KMS-11 (cell line): ENCODE measurements around the gene HERC3.

Experiments
- H2AFZ ChIP-seq: fragments of 200-600 bp; sonication (generic); 2 replicates; pipeline ENCODE4 v1.6.1; 2016; ENCODE audit warnings: antibody characterized with exemption, mixed run types, low read depth
- H3K27ac ChIP-seq: fragments of 200-600 bp; sonication (generic); 2 replicates; pipeline ENCODE4 v1.6.1; 2016; ENCODE audit warnings: mild to moderate bottlenecking, mixed run types
- H3K27me3 ChIP-seq: fragments of 200-600 bp; sonication (generic); 2 replicates; pipeline ENCODE4 v1.6.1; 2017; ENCODE audit warnings: mild to moderate bottlenecking, low read depth, mixed run types, moderate library complexity; ENCODE audit not compliant: insufficient read depth
- H3K36me3 ChIP-seq: fragments of 200-600 bp; sonication (generic); 2 replicates; pipeline ENCODE4 v1.6.1; 2017; ENCODE audit warnings: mild to moderate bottlenecking, mixed run types; ENCODE audit not compliant: insufficient read depth
- H3K4me1 ChIP-seq: fragments of 200-600 bp; sonication (generic); 2 replicates; pipeline ENCODE4 v1.6.1; 2016; ENCODE audit warnings: mild to moderate bottlenecking, low read depth, mixed run types; ENCODE audit not compliant: poor library complexity, severe bottlenecking
- H3K4me2 ChIP-seq: fragments of 200-600 bp; sonication (generic); 2 replicates; pipeline ENCODE4 v1.7.0; 2016; ENCODE audit warnings: mild to moderate bottlenecking, mixed run types
- H3K4me3 ChIP-seq: fragments of 200-600 bp; sonication (generic); IDR thresholded peaks from 2 replicates; pipeline ENCODE4 v1.6.1; 2017; ENCODE audit warnings: low read depth, low read length, mixed read lengths; ENCODE audit not compliant: insufficient read depth
- H3K79me2 ChIP-seq: fragments of 200-600 bp; sonication (generic); 2 replicates; pipeline ENCODE4 v1.6.1; 2016; ENCODE audit warnings: low read depth, mixed run types; ENCODE audit not compliant: insufficient read depth
- H3K9ac ChIP-seq: fragments of 200-600 bp; sonication (generic); 2 replicates; pipeline ENCODE4 v1.6.1; 2016; ENCODE audit warnings: mild to moderate bottlenecking, mixed run types
- H4K20me1 ChIP-seq: fragments of 200-600 bp; sonication (generic); 2 replicates; pipeline ENCODE4 v1.6.1; 2016; ENCODE audit warnings: mild to moderate bottlenecking, mixed run types; ENCODE audit not compliant: insufficient read depth
- TF ChIP-seq, protein P1 (sequence below): fragments of 200-600 bp; sonication (generic); conservative IDR thresholded peaks from 2 replicates; pipeline ENCODE4 v1.6.1; 2017; ENCODE audit warnings: low read depth, mild to moderate bottlenecking, antibody characterized with exemption, low read length, moderate library complexity, mixed read lengths

Gene HERC3

DNA sequence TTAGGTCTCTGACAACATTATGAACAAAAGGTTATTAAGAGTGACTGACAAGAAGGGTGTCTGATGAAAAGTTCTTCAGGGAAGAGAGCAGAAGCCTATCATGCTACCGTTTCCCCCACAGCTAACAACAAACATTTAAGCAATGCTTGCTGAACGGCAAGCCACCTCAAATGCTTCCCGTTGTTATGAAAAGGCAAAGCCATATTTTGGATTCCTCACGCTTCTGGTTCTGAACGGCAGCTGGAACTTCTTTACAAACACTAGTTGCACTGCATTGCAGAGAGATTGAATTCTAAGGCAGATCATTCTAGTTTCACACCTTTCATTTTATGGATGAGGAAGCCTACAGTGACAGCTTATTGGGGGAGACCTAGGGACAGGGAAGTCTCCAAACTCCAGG is 153.9 kb downstream of the HERC3 start:
- H3K27ac ChIP-seq: no peak overlapping the region
- no peak overlapping the region for H3K4me2 ChIP-seq
- H3K36me3 ChIP-seq: no peaks in the 10 kb centered on the region
- H3K9ac ChIP-seq: no peak overlapping the region
- H3K4me1 ChIP-seq: no peaks in the 10 kb centered on the region
- no peaks in the 10 kb centered on the region for H4K20me1 ChIP-seq
- H3K27me3 ChIP-seq: no peaks in the 10 kb centered on the region
- H3K79me2 ChIP-seq: no peaks in the 10 kb centered on the region
- no peak overlapping the region for H2AFZ ChIP-seq
- no peak overlapping the region for H3K4me3 ChIP-seq
- TF ChIP-seq, protein P1, sequence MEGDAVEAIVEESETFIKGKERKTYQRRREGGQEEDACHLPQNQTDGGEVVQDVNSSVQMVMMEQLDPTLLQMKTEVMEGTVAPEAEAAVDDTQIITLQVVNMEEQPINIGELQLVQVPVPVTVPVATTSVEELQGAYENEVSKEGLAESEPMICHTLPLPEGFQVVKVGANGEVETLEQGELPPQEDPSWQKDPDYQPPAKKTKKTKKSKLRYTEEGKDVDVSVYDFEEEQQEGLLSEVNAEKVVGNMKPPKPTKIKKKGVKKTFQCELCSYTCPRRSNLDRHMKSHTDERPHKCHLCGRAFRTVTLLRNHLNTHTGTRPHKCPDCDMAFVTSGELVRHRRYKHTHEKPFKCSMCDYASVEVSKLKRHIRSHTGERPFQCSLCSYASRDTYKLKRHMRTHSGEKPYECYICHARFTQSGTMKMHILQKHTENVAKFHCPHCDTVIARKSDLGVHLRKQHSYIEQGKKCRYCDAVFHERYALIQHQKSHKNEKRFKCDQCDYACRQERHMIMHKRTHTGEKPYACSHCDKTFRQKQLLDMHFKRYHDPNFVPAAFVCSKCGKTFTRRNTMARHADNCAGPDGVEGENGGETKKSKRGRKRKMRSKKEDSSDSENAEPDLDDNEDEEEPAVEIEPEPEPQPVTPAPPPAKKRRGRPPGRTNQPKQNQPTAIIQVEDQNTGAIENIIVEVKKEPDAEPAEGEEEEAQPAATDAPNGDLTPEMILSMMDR: no peak

DNA sequence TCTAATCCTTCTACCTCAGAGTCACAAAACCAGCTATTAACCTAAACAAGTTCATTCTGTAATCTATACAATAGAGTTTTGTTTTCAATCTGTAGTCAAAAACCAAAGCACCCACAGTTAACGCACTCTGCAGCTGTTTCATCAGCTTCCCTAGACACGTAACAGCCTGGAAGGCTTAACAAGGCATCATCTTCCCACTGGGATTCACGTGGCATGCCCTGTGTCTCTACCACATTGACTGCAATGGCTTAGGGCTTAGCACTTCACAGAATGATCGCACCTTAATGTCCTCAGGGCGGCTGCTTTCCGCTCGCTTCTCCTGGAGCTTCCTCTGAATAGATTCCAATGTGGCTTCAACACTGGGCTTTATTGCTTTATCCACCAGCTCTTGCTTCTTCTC is 155.1 kb downstream of the HERC3 start:
- H3K27me3 ChIP-seq: no peaks in the 10 kb centered on the region
- H3K27ac ChIP-seq: no peak overlapping the region
- no peak overlapping the region for H3K4me3 ChIP-seq
- no peaks in the 10 kb centered on the region for H4K20me1 ChIP-seq
- no peak overlapping the region for H3K9ac ChIP-seq
- H3K79me2 ChIP-seq: no peaks in the 10 kb centered on the region
- no peaks in the 10 kb centered on the region for H3K4me1 ChIP-seq
- no peak overlapping the region for H3K4me2 ChIP-seq
- no peak overlapping the region for H2AFZ ChIP-seq
- TF ChIP-seq, protein P1: no peak
- no peaks in the 10 kb centered on the region for H3K36me3 ChIP-seq

DNA sequence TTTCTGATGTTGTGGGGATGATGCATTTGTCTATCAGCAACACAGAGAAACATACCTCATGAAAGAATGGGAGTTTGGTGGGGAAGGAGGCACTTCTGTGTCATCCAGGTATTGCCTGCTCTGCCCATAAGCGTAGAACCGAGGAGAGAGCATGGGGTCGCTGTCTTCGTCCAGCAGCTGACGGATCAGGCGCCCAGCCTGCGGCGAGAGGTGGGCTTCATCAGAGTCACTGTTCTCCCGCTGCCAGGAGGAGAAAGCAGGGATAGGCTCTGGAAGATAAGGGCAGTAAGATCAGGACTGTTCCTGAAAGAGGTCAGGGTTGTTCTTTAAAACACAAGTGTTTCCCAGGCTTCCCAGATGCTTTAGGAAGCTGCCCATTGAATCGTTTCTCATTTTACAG is 158.1 kb downstream of the HERC3 start:
- Histone ChIP-seq H3K4me1 (no peaks in the 10 kb centered on the region), H2AFZ (no peak overlapping the region), H3K4me2 (no peak overlapping the region), H3K27ac (no peak overlapping the region), H3K36me3 (no peaks in the 10 kb centered on the region), H3K27me3 (no peaks in the 10 kb centered on the region), H4K20me1 (no peaks in the 10 kb centered on the region), H3K4me3 (no peak overlapping the region), H3K9ac (no peak overlapping the region), H3K79me2 (no peaks in the 10 kb centered on the region)
- TF ChIP-seq, protein P1: no peak

DNA sequence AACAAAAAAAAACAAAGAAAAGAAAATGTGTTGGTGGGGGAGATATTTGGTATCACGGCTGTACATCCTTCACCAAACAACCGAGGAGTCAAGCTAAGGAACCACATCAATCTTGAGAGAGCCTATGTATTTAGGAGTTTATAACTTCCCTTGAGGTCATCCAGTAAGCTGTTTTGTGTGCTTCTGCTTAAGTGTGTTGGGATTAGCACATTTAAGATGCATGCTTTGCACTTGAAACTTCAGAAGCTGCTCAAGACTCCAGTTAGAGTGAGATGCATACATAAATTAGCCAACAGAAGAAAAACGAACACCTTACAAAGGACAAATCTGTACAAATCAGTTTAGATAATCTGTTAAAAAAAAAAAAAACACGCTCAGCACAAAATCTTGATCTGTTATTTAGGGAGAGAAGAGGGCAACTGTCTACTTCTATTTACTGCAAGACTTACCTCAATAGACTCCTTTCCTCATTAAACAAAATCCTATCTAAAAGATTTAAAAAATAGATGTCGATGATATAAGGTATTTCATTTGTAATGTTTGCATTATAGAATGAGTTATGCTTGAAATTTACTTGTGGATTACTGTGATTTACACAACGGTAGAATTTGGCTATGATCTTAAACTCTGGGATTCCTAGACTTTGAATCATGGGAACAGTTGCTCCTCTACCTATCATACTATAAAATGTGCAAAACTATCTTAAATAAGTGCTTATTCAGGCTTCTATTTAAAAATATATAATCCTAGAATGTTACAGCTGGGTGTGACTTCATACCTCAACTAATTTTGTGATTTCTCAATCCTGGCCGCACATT is 159.2 kb downstream of the HERC3 start:
- no peak overlapping the region for H3K27ac ChIP-seq

More for the DNA sequence above, 159.2 kb downstream of the HERC3 start:
- no peak overlapping the region for H3K4me3 ChIP-seq
- no peaks in the 10 kb centered on the region for H3K27me3 ChIP-seq
- H2AFZ ChIP-seq: no peak overlapping the region
- H3K79me2 ChIP-seq: no peaks in the 10 kb centered on the region
- H3K4me2 ChIP-seq: no peak overlapping the region
- no peaks in the 10 kb centered on the region for H4K20me1 ChIP-seq
- no peaks in the 10 kb centered on the region for H3K4me1 ChIP-seq
- TF ChIP-seq, protein P1: no peak
- no peak overlapping the region for H3K9ac ChIP-seq
- H3K36me3 ChIP-seq: no peaks in the 10 kb centered on the region
